Measurements from ENCODE around the gene SLC13A3.

GRCh38 chr20:46688151-46689081 lies 37.2 kb upstream of the SLC13A3 start:
- TF ChIP-seq CTCF (IDR thresholded peaks at IDR 0.05; ENCODE audit: insufficient read depth, low read length, poor library complexity, severe bottlenecking) (no peak), EZH2phosphoT487 (conservative IDR thresholded peaks at IDR 0.05; ENCODE audit: low read length) (no peak)
